NCI-H226 (cell line): ENCODE data around the gene SRSF4.

Experiments used
- DNase-seq: peaks from one replicate; pipeline ENCODE4 v3.0.0-alpha.2; 2015

The SRSF4 gene

DNA sequence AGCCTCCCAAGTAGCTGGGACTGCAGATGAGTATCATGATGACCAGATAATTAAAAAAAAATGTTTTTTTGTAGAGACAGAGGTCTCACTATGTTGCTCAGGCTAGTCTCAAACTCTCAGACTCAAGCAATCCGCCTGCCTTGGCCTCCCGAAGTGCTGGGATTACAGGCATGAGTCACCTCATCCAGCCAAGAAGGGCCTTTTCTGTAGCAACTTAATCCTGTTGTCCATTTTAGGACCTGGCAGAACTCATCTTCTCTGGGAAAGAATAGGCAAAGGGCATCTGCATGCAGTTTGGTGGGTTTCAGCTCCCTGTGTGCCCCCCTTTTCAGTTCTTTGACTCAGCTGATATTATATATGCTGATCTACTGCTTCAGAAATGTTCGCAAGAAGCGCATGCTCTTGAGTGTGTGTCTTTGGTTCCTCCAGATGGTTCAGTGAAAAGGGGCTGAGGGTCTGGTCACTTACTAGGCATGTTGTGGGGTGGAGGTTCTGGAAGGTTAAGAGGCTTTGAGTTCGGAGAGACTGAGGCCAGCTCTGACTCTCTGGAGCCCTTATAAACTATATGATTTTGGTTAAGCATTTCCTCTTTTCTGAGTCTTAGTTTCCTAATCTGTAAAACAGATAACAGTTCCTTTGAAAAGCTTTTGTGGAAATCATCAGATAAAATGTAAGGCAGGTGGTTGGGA lies 19.4 kb upstream of the SRSF4 start:
- no peak for DNase-seq

DNA sequence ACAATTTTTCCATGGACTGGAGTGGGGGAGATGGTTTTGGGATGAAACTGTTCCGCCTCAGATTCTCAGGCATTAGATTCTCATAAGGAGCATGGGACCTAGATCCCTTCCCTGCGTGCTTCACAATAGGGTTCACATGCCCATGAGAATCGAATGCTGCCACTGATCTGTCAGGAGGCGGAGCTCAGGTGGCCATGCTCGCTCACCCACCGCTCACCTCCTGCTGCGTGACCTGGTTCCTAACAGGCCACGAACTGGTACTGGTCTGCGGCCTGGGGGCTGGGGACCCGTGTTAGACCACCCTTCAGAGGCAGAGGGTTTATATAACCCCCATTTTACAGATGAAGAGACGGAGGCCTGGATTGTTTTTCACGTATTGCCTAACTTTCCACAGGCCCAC lies 16.3 kb upstream of the SRSF4 start:
- DNase-seq, result no peak

GRCh38 chr1:29197590-29197924 lies 15.9 kb upstream of the SRSF4 start:
- DNase-seq, result peak; percentile 27

GRCh38 chr1:29196863-29197589 lies 15.3 kb upstream of the SRSF4 start:
- DNase-seq, result peak; percentile 57

- no peak for DNase-seq
Measured at GRCh38 chr1:29195881-29196291, 14.2 kb upstream of the SRSF4 start.

GRCh38 chr1:29193879-29194455 lies 12.3 kb upstream of the SRSF4 start:
- no peak for DNase-seq

- DNase-seq, result no peak
Measured at GRCh38 chr1:29190718-29191117, 9.0 kb upstream of the SRSF4 start.

DNA sequence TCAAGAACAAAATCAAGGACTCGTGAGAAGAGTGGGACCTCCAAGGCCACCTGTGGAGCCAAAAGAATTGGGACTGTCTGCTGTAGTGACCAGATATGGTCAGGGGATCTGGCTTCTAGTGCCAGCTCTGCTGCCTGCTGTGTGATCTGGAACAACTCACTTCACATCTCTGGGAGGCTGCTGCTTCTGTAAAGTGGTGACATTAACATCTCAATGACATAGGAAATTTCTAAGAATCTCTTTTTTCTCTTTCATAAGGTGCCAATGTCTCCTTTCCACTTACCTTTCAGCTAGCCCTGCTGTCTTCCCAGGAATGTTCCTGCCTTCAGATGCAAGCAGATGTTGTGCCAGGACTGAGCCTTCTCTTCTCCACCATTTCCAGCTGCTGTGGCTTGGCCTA lies 5.0 kb upstream of the SRSF4 start:
- DNase-seq, result no peak

- no peak for DNase-seq
Measured at GRCh38 chr1:29186252-29186651, 4.6 kb upstream of the SRSF4 start.

- DNase-seq, result no peak
Measured at GRCh38 chr1:29183287-29183686, 1.6 kb upstream of the SRSF4 start.

DNA sequence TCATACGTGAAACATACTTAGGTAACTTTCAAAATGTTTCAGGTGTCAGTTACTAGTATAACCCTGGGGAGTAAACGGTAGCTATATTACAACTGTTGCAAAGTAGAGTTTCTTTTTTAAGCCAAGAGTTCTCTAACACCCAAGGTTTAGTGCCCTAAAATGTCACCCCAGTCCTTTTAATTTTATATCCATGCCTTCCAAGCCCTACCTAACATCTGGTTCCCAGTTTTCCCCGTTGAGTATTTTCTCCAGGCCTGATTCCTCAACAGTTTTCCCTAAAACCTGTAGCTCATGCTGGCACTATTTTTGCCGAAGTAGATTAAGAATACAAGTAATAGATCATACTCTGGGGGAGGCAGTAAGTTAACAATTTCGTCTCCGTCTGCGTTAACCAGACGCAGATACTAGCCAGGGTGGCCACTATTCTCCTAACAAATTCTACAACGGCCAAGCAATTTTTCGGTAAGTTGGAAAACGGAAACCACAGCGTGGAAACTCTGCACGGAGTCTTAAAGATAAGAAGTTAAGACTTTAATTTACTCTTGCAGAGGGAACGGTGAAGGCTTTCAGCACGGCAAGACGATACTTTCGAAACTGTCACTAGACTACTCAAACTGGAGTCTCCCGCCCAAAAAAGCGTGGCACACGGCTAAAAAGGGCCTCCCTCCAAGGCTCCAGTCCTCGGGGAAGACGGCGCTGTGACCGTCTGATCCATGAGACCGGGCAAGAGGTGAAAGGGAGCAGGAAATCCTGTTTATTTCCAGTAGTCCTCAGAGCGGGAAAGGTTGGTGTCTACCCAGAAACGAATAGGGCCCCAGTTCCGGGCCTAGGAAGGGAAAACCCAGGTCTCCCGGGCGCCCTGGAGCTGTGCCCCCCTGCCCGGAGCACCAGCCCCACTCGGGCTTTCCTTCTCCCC lies 945 bp downstream of the SRSF4 start:
- peak; percentile 8 for DNase-seq

- DNase-seq, result no peak
Measured at GRCh38 chr1:29179641-29180184, 2.0 kb downstream of the SRSF4 start.

DNA sequence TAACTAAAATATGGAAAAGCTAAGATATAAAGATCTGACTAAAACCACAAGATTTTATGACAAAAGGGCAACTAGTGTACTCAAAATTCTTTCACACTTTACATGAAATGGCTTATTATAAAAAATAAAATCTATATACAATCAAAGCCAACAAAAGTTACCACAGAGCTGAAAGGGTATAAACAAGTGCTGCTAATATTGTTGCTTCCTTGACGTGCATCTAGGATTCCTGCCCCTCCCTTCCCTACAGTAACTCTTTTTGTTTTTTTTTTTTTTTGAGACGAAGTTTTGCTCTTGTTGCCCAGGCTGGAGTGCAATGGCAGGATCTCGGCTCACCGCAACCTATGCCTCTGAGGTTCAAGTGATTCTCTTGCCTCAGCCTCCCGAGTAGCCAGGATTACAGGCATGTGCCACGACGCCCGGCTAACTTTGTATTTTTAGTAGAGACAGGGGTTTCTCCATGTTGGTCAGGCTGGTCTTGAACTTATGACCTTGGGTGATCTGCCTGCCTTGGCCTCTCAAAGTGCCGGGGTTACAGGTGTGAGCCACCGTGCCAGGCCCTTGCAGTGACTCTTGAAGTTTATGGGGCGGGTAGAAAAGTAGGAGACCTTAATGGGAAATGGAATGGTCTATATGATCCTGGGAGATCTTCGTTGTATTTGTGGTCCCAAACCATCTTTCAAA lies 4.5 kb downstream of the SRSF4 start:
- DNase-seq, result no peak

DNA sequence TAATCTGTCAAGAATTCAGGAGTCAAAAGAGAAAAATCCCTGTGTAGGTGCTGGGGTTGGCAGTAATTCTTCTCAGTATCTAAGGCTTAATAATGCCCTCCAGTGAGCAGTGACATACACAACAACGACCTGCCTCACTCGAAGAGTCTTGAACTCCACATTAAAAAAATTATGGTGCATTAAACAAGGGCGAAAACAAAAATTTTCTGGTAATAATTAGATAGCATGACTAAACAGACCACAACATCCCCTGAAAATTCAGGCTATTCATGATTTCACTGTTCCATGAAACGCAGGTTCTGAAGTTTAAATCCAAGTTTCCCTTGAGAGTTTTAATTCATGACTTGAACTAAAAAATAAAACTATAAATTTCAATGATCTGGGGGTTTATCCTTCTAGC lies 5.1 kb downstream of the SRSF4 start:
- no peak for DNase-seq

- DNase-seq, result no peak
Measured at GRCh38 chr1:29172415-29172939, 9.2 kb downstream of the SRSF4 start.

GRCh38 chr1:29171521-29171920 lies 10.2 kb downstream of the SRSF4 start:
- no peak for DNase-seq

GRCh38 chr1:29171089-29171488 lies 10.6 kb downstream of the SRSF4 start:
- DNase-seq, result no peak

GRCh38 chr1:29169976-29170375 lies 11.7 kb downstream of the SRSF4 start:
- no peak for DNase-seq

DNA sequence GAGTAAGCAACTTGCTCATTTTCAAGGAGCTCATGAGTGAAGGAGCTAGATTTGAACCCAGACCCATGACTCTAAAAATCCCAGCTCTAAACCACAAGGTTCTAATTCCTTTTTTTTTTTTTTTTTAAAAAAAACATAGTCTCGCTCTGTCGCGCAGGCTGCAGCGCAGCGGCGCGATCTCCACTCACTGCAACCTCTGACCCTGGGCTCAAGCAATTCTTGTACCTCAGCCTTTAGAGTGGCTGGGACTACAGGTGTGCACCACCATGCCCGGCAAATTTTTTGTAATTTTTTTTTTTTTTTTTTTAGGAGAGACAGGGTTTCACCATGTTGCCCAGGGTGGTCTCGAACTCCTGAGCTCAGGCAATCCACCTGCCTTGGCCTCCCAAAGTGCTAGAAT lies 13.8 kb downstream of the SRSF4 start:
- no peak for DNase-seq

DNA sequence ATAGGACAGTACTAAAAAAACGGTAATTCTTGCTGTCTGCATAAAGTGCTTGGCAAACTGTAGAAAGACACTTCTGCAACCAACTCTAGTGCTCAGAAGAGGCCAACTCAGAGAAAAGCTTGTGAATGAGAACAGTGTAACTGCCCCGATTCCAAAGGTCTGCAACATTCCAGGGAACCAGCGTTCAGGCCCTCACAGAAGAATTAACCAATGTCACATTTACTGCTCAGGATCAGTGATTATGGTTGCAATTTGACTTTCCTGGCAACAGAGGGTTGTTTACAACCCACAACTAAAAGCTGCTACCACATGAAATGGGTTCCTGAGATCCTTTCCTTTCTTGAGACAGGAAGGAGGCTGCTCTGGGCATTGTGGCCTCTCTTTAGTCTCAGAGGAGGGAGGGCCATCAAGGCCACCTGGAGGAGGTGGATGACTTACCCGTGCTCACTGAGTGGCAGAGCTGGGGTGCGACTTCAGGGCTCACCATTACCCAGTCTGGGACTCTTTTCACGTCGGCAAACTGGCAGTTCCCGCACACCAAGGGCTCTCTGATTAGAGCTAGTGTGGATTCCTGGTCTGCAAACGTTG lies 15.3 kb downstream of the SRSF4 start:
- no peak for DNase-seq

- no peak for DNase-seq
Measured at GRCh38 chr1:29164588-29164987, 17.1 kb downstream of the SRSF4 start.
